GM18511 (cell line): Measurements from ENCODE around the gene CYTH3.

Source experiments
- ATAC-seq: cut with Tn5 transposase; IDR thresholded peaks from one replicate; pipeline ENCODE4 v1.9.1; 2021; ENCODE audit warnings: mild to moderate bottlenecking, moderate library complexity; ENCODE audit not compliant: unreplicated experiment

CYTH3 gene

GRCh38 chr7:6258440-6259182, 13.8 kb downstream of the CYTH3 start:
- ATAC-seq: no peak

DNA sequence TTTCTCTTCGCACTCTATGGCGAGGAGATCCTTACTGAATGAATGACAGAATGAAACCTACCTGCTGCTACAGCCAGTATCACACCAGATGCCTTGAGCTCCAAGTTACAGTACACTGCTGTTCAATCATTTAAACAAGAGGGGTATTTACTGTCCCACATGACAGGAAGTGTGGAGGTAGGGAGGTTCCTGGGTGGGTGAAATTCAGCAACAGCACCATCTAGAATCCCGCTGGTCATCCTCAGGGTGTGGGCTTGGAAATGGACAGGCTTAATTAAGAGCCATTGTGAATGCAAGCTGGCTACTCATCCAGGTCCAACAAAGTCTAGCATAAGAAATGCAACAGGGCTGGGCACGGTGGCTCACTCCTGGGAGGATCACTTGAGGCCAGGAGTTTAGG, 14.7 kb downstream of the CYTH3 start:
- ATAC-seq: no peak

DNA sequence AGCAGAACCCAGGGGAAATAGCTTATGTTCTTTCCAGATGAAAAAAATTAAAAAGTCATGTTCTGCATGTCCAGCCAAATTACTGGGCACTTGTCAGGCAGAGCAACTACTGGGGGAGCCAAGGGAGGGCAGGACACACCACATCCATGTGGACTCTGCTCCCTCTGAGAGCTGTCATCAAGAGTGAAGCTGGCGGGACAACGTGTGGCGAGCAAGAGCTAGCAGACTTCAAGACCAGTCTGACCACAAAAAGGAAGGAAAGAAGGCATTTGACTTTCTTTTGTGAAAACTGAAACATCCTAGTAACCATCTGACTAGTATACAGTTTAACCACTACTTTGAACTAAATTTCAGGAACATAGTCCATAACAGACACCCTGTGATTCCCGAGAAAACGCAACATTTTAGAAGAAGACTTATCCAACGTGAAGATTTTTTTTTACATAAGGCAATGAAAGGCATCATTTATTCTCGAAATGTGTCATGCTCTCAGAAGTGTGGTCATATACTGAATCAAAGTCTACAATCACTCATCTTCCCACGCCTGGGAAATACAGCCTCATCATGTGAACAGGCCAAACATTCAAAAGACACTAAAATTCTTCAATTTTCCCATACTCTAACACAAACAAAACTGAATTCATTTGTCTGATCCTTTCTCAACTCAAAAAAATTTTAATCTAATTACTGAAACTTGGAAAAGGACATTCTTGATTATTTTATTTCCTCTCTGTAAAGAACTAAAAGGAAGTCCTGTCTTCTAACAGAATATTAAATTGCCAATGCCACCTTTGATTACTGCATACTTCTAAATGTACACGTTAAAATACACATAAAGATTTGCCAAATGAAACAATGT, 15.5 kb downstream of the CYTH3 start:
- ATAC-seq: peak; percentile 75

GRCh38 chr7:6256109-6256483, 16.3 kb downstream of the CYTH3 start:
- ATAC-seq: no peak

- no peak for ATAC-seq
Observed at GRCh38 chr7:6254866-6255265, 17.6 kb downstream of the CYTH3 start.

GRCh38 chr7:6252748-6253147, 19.7 kb downstream of the CYTH3 start:
- ATAC-seq: no peak

DNA sequence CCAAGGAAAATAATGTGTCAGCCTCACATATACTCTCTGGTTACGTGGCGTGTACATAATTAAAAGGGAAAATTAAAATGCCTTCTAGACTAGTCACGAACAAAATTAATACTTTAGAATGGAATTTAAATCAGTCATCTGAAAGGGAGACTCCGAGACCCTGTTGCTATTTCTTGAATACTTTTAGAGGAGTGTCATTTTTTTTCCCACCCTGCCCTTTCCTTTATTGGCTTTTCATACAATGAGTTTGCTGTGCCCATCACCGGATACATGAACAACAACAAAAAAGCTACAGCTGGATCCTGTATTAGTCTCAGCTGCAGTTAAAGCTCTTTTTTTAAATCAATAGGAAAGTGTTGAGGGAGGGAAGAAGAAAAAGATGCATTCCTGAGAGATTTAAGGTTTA, 20.1 kb downstream of the CYTH3 start:
- ATAC-seq: no peak

DNA sequence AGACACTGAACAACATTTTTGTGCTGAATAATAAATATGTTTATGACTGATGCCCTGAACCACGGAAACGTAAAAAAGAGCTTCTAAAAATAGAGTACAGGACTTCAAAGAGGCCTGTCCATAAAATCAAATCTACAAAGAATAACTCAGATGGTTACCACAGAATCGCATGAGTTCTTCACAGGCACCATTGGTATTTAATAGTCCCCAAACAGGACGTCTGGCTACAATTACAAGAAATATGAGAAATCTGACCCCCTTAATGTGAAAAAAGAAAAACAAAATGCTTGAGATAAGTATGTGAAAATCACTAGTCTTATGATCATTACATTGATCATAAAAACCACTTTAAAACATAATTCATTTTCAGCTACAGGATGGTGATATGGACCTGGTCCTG, 20.8 kb downstream of the CYTH3 start:
- no peak for ATAC-seq

GRCh38 chr7:6250364-6250833, 22.0 kb downstream of the CYTH3 start:
- ATAC-seq: peak; percentile 91

- ATAC-seq: no peak
Observed at GRCh38 chr7:6249043-6249442, 23.4 kb downstream of the CYTH3 start.

- ATAC-seq: no peak
Observed at GRCh38 chr7:6248581-6248980, 23.8 kb downstream of the CYTH3 start.

GRCh38 chr7:6246251-6246917, 26.0 kb downstream of the CYTH3 start:
- ATAC-seq: no peak

DNA sequence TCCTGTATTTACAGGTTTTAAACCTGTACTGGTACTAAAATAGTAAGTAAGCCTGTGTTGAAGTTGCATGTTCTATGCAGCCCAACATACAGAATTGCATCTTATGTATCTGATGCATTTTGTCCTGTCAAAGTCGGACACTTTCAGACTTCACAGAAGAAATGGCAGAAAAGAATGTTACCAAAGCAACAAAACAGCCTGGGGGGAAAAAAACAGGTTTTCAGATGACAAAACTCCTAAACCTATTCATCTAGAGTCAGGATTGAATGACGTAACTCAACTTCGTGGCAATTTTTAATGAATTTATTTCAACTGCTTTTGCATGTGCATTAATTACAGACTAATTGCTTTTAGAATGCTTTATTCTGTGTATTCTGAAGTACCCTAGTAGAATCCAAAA, 28.4 kb downstream of the CYTH3 start:
- ATAC-seq: no peak

DNA sequence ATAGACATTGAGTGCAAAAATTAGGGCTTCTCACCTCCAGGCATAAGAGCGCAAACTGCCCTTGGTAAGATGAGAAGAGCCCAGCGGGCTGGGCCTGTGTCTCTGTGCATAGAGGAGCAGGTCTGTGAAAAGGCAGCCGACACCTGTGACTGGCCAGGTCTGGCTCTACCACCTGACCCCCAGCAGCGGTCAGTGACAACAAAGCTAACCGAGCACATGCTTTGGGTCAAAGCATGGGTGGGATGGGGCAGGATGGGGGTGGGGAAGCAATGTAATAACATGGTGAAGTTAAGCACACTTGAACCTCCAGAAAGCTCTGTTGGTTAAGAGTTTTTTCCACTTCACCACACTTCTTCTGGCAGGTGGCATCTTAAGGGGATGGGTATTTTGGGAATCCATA, 29.3 kb downstream of the CYTH3 start:
- no peak for ATAC-seq

GRCh38 chr7:6242561-6242960, 29.9 kb downstream of the CYTH3 start:
- no peak for ATAC-seq

DNA sequence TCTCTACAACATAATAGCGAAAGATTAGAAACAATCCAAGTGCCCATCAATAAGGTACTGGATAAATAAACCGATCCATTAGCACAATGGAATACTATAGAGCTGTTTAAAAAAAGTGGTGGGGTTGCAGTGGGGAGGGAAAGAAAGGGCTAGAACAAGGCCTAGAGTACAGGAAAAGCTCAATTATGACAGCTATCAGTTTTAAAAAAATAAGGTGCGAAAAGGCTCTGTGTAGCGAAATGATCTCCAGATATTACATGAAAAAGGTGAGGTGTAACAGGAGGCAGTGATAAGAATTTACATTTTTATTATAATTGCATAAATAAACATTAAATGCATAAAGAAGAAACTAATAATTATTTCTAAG, 30.8 kb downstream of the CYTH3 start:
- no peak for ATAC-seq

GRCh38 chr7:6238309-6238925, 34.0 kb downstream of the CYTH3 start:
- ATAC-seq: no peak

- ATAC-seq: no peak
Observed at GRCh38 chr7:6237730-6238129, 34.7 kb downstream of the CYTH3 start.

- ATAC-seq: no peak
Observed at GRCh38 chr7:6237011-6237410, 35.4 kb downstream of the CYTH3 start.

- no peak for ATAC-seq
Observed at GRCh38 chr7:6235029-6235871, 37.2 kb downstream of the CYTH3 start.
